SJCRH30 (cell line): ENCODE data around the gene GFER. TPM values are rescaled to one million over a fixed set of nuclear protein-coding genes. Genes with fewer than 3 reads are reported as not detected.

ENCODE experiments used
- DNase-seq, 2 experiments: peaks; one replicate each; pipeline ENCODE4 v3.0.0-alpha.2; 2015 to 2020
- H3K27ac ChIP-seq: fragments of 250-450 bp; sonication (Bioruptor Pico); 2 replicates; pipeline ENCODE4 v1.5.1; 2020; ENCODE audit warnings: mild to moderate bottlenecking, moderate library complexity
- H3K27me3 ChIP-seq: fragments of 250-450 bp; sonication (Bioruptor Pico); 2 replicates; pipeline ENCODE4 v1.5.1; 2020; ENCODE audit warnings: mild to moderate bottlenecking, moderate library complexity
- H3K36me3 ChIP-seq: fragments of 250-450 bp; sonication (Bioruptor Pico); 2 replicates; pipeline ENCODE4 v1.5.1; 2020; ENCODE audit warnings: mild to moderate bottlenecking, moderate library complexity
- H3K4me1 ChIP-seq: fragments of 250-450 bp; sonication (Bioruptor Pico); 2 replicates; pipeline ENCODE4 v1.5.1; 2020; ENCODE audit warnings: mild to moderate bottlenecking, moderate library complexity
- H3K4me3 ChIP-seq: fragments of 250-450 bp; sonication (Bioruptor Pico); 2 replicates; pipeline ENCODE4 v1.5.1; 2020; ENCODE audit warnings: mild to moderate bottlenecking, moderate library complexity
- H3K9me3 ChIP-seq: fragments of 250-450 bp; sonication (Bioruptor Pico); replicated peaks from 2 replicates; pipeline ENCODE4 v1.5.1; 2020; ENCODE audit warnings: mild to moderate bottlenecking, moderate library complexity
- total RNA-seq: library from RNA; depleted of rRNA; stranded (reverse); fragments of >200 nt; shearing (Covaris generic); gene quantifications from 2 replicates; pipeline ENCODE4 v1.2.3, GENCODE V29; 2014; rRNA removed

Gene GFER
- total RNA-seq, 1 experiment from 2014 or later: 20.6 TPM

GRCh38 chr16:2035431-2036199, 51.6 kb downstream of the GFER start:
- peak; percentile 83 to 85 for DNase-seq
- Histone ChIP-seq H3K9me3 (no peaks in the 10 kb centered on the region), H3K4me3 (peak overlapping the region; percentile 43), H3K27ac (peak overlapping the region; percentile 57), H3K27me3 (no peaks in the 10 kb centered on the region), H3K36me3 (no peaks in the 10 kb centered on the region), H3K4me1 (peaks cover 47% of the 10 kb centered on the region)

GRCh38 chr16:2036200-2036966, 52.4 kb downstream of the GFER start:
- Histone ChIP-seq H3K9me3 (no peaks in the 10 kb centered on the region), H3K36me3 (no peaks in the 10 kb centered on the region), H3K4me1 (peaks cover 54% of the 10 kb centered on the region), H3K27ac (peak overlapping the region; percentile 57), H3K27me3 (no peaks in the 10 kb centered on the region), H3K4me3 (peak overlapping the region; percentile 43)
- no peak for DNase-seq

- Histone ChIP-seq H3K4me3 (no peak overlapping the region), H3K4me1 (peaks cover 61% of the 10 kb centered on the region), H3K9me3 (no peaks in the 10 kb centered on the region), H3K36me3 (no peaks in the 10 kb centered on the region), H3K27ac (no peak overlapping the region), H3K27me3 (no peaks in the 10 kb centered on the region)
- no peak for DNase-seq
Measured at GRCh38 chr16:2037115-2037514, 53.1 kb downstream of the GFER start.

Other genes starting within 250 kb of the GFER start
- gene NME3, start 212.7 kb upstream of the GFER start, total RNA-seq: 1.2 and 1.6 TPM in 2 replicates
- gene EME2, start 211.4 kb upstream of the GFER start, total RNA-seq: 3.6 and 5.2 TPM in 2 replicates
- 55.3 and 60.7 TPM in 2 replicates for gene MRPS34, start 211.1 kb upstream of the GFER start, total RNA-seq
- 9.6 and 12.4 TPM in 2 replicates for gene SPSB3, start 201.6 kb upstream of the GFER start, total RNA-seq
- gene NUBP2, start 201.2 kb upstream of the GFER start, total RNA-seq: 45.0 and 55.3 TPM in 2 replicates
- not detected in 2 replicates for gene IGFALS, start 190.5 kb upstream of the GFER start, total RNA-seq
- gene HAGH, start 157.4 kb upstream of the GFER start, total RNA-seq: 14.6 and 15.0 TPM in 2 replicates
- 16.2 and 19.5 TPM in 2 replicates for gene FAHD1, start 157.0 kb upstream of the GFER start, total RNA-seq
- not detected in 2 replicates for gene MEIOB, start 112.0 kb upstream of the GFER start, total RNA-seq
- gene HS3ST6, start 65.8 kb upstream of the GFER start, total RNA-seq: not detected in 2 replicates
- gene MSRB1, start 41.0 kb upstream of the GFER start, total RNA-seq: 16.0 and 18.7 TPM in 2 replicates
- 0.32 and 0.56 TPM in 2 replicates for gene RPL3L, start 29.5 kb upstream of the GFER start, total RNA-seq
- gene NDUFB10, start 24.7 kb upstream of the GFER start, total RNA-seq: 157 and 169 TPM in 2 replicates
- gene RPS2, start 19.4 kb upstream of the GFER start, total RNA-seq: 4,297 and 4,417 TPM in 2 replicates
- not detected in 2 replicates for gene RNF151, start 17.3 kb upstream of the GFER start, total RNA-seq
- gene TBL3, start 12.1 kb upstream of the GFER start, total RNA-seq: 30.6 and 31.8 TPM in 2 replicates
- 0.43 TPM in 1 of 2 replicates, not detected in the other for gene NOXO1, start 2.7 kb upstream of the GFER start, total RNA-seq
- gene SYNGR3, start 5.8 kb downstream of the GFER start, total RNA-seq: 0.73 and 0.81 TPM in 2 replicates
- gene ZNF598, start 25.6 kb downstream of the GFER start, total RNA-seq: 22.9 and 25.6 TPM in 2 replicates
- gene NPW, start 35.6 kb downstream of the GFER start, total RNA-seq: 1.6 TPM in 2 replicates
- gene NHERF2, start 42.7 kb downstream of the GFER start, total RNA-seq: 6.4 and 8.0 TPM in 2 replicates
- gene NTHL1, start 63.6 kb downstream of the GFER start, total RNA-seq: 16.6 and 17.5 TPM in 2 replicates
- gene TSC2, start 63.8 kb downstream of the GFER start, total RNA-seq: 32.0 and 37.1 TPM in 2 replicates
- 47.1 and 51.9 TPM in 2 replicates for gene PKD1, start 151.7 kb downstream of the GFER start, total RNA-seq
- gene RAB26, start 164.4 kb downstream of the GFER start, total RNA-seq: 1.0 and 1.4 TPM in 2 replicates
- 34.5 and 35.9 TPM in 2 replicates for gene TRAF7, start 171.6 kb downstream of the GFER start, total RNA-seq
- gene CASKIN1, start 212.4 kb downstream of the GFER start, total RNA-seq: 0.13 and 0.24 TPM in 2 replicates
- 28.8 and 32.8 TPM in 2 replicates for gene MLST8, start 221.3 kb downstream of the GFER start, total RNA-seq
- gene BRICD5, start 226.7 kb downstream of the GFER start, total RNA-seq: 3.6 and 4.1 TPM in 2 replicates
- gene PGP, start 230.6 kb downstream of the GFER start, total RNA-seq: 13.1 and 14.2 TPM in 2 replicates
- gene E4F1, start 239.4 kb downstream of the GFER start, total RNA-seq: 18.6 and 19.6 TPM in 2 replicates